GM10266 (cell line): ENCODE data around the gene MAPT.

Source experiments
- DNase-seq: peaks from one replicate; pipeline ENCODE4 v3.0.0; 2012; ENCODE audit errors: extremely low spot score
- CTCF ChIP-seq: IDR thresholded peaks from 2 replicates; pipeline ENCODE4 v1.5.1; 2012; ENCODE audit warnings: mild to moderate bottlenecking, low read depth; ENCODE audit not compliant: control insufficient read depth, insufficient read depth; ENCODE audit errors: missing control alignments

MAPT gene

DNA sequence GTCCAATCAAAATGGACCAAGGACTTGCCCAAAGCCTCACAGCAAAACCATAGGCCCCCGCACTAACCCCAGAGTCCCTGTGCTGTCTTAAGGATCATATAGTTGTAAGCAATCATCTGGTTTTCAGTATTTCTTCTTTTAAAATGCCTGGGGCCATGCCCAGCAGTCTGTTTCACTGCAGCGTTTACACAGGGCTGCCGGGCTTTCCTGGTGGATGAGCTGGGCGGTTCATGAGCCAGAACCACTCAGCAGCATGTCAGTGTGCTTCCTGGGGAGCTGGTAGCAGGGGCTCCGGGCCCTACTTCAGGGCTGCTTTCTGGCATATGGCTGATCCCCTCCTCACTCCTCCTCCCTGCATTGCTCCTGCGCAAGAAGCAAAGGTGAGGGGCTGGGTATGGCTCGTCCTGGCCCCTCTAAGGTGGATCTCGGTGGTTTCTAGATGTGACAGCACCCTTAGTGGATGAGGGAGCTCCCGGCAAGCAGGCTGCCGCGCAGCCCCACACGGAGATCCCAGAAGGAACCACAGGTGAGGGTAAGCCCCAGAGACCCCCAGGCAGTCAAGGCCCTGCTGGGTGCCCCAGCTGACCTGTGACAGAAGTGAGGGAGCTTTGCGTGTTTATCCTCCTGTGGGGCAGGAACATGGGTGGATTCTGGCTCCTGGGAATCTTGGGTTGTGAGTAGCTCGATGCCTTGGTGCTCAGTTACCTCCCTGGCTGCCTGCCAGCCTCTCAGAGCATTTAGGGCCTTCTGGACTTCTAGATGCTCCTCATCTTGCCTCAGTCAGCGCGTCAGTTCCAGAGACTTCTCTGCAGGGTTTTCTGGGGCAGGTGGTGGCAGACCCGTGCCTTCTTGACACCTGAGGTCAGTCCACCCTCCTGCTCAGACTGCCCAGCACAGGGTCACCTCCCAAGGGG is 79.8 kb downstream of the MAPT start:
- no peak for DNase-seq
- TF ChIP-seq CTCF: no peak

DNA sequence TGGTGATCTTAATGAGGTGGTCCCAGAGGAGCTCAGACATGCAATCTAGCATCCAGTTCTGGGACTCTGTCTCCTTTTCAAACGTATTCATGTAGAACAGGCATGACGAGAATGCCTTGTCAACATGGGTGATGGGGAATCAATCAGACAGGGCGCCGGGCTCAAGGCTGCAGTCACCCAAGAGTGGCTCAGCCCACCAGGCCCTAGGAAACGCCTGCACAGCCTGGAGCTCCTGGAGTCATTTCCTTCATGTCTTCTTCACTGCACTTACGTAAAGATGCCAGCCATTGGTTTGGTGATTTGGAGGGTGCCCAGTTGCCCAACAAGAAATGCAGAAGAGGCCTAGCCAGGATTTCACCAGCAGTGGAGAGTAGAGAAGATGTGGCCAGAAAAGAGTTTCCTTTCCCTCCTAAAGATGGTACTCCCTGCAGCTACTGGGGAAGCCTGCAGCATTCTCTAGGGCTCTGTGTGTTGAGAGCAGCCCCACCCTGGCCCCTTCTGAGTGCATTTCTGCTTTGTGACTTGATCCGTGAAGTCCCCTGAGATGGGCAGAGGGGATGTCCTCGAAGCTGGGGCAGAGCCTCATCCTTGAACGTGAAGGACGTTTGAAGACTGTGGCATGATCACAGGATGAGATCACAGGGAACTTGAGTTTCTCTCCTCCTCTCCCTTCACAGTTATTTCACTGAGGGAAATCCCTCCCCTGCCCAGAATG is 80.7 kb downstream of the MAPT start:
- no peak for DNase-seq
- TF ChIP-seq CTCF: no peak

GRCh38 chr17:45975640-45976295 is 81.4 kb downstream of the MAPT start:
- no peak for DNase-seq
- TF ChIP-seq CTCF: no peak

DNA sequence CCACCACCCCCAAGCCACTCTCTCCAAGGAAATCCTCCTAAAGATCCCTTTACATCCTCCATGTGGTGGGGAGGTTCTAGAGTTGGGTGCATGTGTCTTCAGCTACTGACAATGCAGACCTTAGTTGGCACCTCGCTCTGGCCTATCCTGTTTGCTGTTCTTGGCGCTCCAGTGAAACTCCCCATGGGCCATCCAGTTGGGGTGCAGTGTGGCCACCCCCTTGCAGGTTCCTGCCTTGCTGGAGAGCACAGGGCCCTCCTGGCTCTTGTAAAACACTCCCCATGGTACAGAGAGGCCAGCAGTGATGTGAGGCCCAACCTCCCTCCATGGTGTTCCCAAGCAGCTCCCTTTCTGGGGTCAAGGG is 82.0 kb downstream of the MAPT start:
- DNase-seq: no peak
- no peak for TF ChIP-seq CTCF

GRCh38 chr17:45976755-45977505 is 82.6 kb downstream of the MAPT start:
- no peak for DNase-seq
- TF ChIP-seq CTCF: no peak

DNA sequence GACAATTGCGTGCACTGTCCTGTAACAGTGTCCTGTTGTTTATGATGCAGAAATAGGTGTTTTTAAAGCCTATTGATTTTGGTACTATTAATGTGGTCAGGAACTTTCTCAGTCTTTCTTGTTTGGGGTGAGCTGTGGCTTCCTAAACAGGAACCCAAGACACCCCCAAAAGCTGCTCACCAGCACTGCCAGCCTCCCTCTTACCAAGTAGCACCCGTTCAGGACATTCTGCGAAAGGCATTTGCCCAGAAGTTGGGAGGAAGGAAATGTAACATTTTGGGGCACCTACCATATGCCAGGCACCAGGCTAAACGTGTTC is 83.1 kb downstream of the MAPT start:
- DNase-seq: no peak
- no peak for TF ChIP-seq CTCF
